GM18909 (cell line): Measurements from ENCODE around the gene EML1.

Experiments
- ATAC-seq: cut with Tn5 transposase; IDR thresholded peaks from one replicate; pipeline ENCODE4 v1.9.1; 2021; ENCODE audit warnings: mild to moderate bottlenecking; ENCODE audit not compliant: unreplicated experiment, poor library complexity

Gene EML1

GRCh38 chr14:99820702-99821331 is 27.6 kb downstream of the EML1 start:
- no peak for ATAC-seq

- ATAC-seq: no peak
Observed at GRCh38 chr14:99821519-99822508, 28.6 kb downstream of the EML1 start.

- ATAC-seq: no peak
Observed at GRCh38 chr14:99822800-99823455, 29.7 kb downstream of the EML1 start.

- no peak for ATAC-seq
Observed at GRCh38 chr14:99824776-99825175, 31.6 kb downstream of the EML1 start.

- no peak for ATAC-seq
Observed at GRCh38 chr14:99829450-99829849, 36.2 kb downstream of the EML1 start.

GRCh38 chr14:99831303-99831702 is 38.1 kb downstream of the EML1 start:
- ATAC-seq: no peak

- no peak for ATAC-seq
Observed at GRCh38 chr14:99831903-99832685, 38.9 kb downstream of the EML1 start.

- no peak for ATAC-seq
Observed at GRCh38 chr14:99837822-99838221, 44.6 kb downstream of the EML1 start.

GRCh38 chr14:99838639-99839134 is 45.5 kb downstream of the EML1 start:
- ATAC-seq: no peak

- ATAC-seq: no peak
Observed at GRCh38 chr14:99839696-99840095, 46.5 kb downstream of the EML1 start.

- ATAC-seq: no peak
Observed at GRCh38 chr14:99840265-99840664, 47.1 kb downstream of the EML1 start.

GRCh38 chr14:99840774-99841305 is 47.6 kb downstream of the EML1 start:
- no peak for ATAC-seq

- no peak for ATAC-seq
Observed at GRCh38 chr14:99841436-99842071, 48.3 kb downstream of the EML1 start.

GRCh38 chr14:99842141-99842540 is 48.9 kb downstream of the EML1 start:
- ATAC-seq: no peak

GRCh38 chr14:99846808-99847207 is 53.6 kb downstream of the EML1 start:
- no peak for ATAC-seq

GRCh38 chr14:99850709-99851108 is 57.5 kb downstream of the EML1 start:
- ATAC-seq: no peak

GRCh38 chr14:99852578-99852977 is 59.4 kb downstream of the EML1 start:
- ATAC-seq: no peak

- no peak for ATAC-seq
Observed at GRCh38 chr14:99853206-99853605, 60.0 kb downstream of the EML1 start.

GRCh38 chr14:99854831-99855230 is 61.6 kb downstream of the EML1 start:
- ATAC-seq: no peak
